AG04450 (cell line): ENCODE measurements around the gene KCTD7. TPM values are rescaled to one million over a fixed set of nuclear protein-coding genes. Genes with fewer than 3 reads are reported as not detected.
"Not testable (repeated sequence)": the region's sequence is repeated elsewhere in the genome, so short reads cannot be mapped to it uniquely, and the experiment has no call there.

Experiments
- CTCF ChIA-PET: fragments of 300-600, 350-600 bp; formaldehyde crosslinking; extraction: SDS; loops from one replicate; lab custom pipeline; 2022; ENCODE audit warnings: antibody characterized with exemption, inconsistent platforms; lab: Charles Lee
- POLR2A ChIA-PET: fragments of 350-600 bp; formaldehyde crosslinking; extraction: SDS; loops from one replicate; lab custom pipeline; 2021; ENCODE audit warnings: antibody characterized with exemption, inconsistent platforms; lab: Yijun Ruan, JAX
- DNase-seq: peaks from one replicate; pipeline ENCODE4 v3.0.0-alpha.2; 2011; ENCODE audit warnings: low read depth, low spot score
- H3K27ac ChIP-seq: one replicate; pipeline ENCODE4 v1.5.1; 2012; ENCODE audit warnings: low read depth, low read length, control low read depth
- H3K27me3 ChIP-seq: one replicate; pipeline ENCODE4 v1.6.0; 2012; ENCODE audit warnings: low read length; ENCODE audit not compliant: control insufficient read depth, insufficient read depth
- H3K4me3 ChIP-seq: 2 replicates; pipeline ENCODE4 v1.5.1; 2011; ENCODE audit warnings: mild to moderate bottlenecking, low read depth, low read length, control low read depth
- H3K9me3 ChIP-seq: 2 replicates; pipeline ENCODE4 v1.5.1; 2012; ENCODE audit warnings: low read length; ENCODE audit not compliant: control insufficient read depth, insufficient read depth
- CTCF ChIP-seq: IDR thresholded peaks from 2 replicates; pipeline ENCODE4 v1.5.1; 2011; ENCODE audit warnings: low read depth, low read length, control low read depth, inconsistent platforms
- polyA minus RNA-seq: library from RNA; depleted of rRNA, polyadenylated mRNA; stranded (reverse); fragments of >200 nt; gene quantifications from 2 replicates; pipeline ENCODE4 v1.2.3, GENCODE V29; 2011; rRNA and poly(A)+ RNA removed
- polyA plus RNA-seq: library from polyadenylated mRNA; depleted of rRNA; stranded (reverse); fragments of >200 nt; gene quantifications from 2 replicates; pipeline ENCODE4 v1.2.3, GENCODE V29; 2011; rRNA removed

KCTD7 gene
- polyA plus RNA-seq (14.7 and 14.8 TPM in 2 replicates), polyA minus RNA-seq (13.4 and 17.1 TPM in 2 replicates)

- Histone ChIP-seq H3K27me3 (no peaks in the 10 kb centered on the region), H3K27ac (peak within 1 kb of the TSS; percentile 95), H3K9me3 (no peaks in the 10 kb centered on the region), H3K4me3 (peak within 1 kb of the TSS; percentile 89)
- ChIA-PET POLR2A (interaction anchor here (0.6 to 1.5 kb wide), 6 partner anchors 9 to 514 kb away, joined by 3 to 17 read pairs (median 3); partner anchors contain the start of gene CRCP), CTCF (interaction anchor here (0.6 kb wide), 1 partner anchor 572 kb away, joined by 4 read pairs; no protein-coding TSS in a partner anchor)
- TF ChIP-seq CTCF: no peak
- peak; percentile 96 for DNase-seq
Measured at GRCh38 chr7:66628361-66629221, at the start of gene KCTD7. TSS of gene KCTD7 (plus strand) at chr7:66628881. CDS start at chr7:66629065, 184 bp downstream.

- H3K27me3 ChIP-seq, POLR2A ChIA-PET, H3K9me3 ChIP-seq, DNase-seq, H3K4me3 ChIP-seq, H3K27ac ChIP-seq: not testable (repeated sequence)
- CTCF ChIA-PET: interaction anchor here (1.2 kb wide), 1 partner anchor 21 kb away, joined by 5 read pairs; no protein-coding TSS in a partner anchor
Measured at GRCh38 chr7:66580380-66580779, 48.3 kb upstream of the KCTD7 start.

GRCh38 chr7:66582816-66583489, 45.7 kb upstream of the KCTD7 start:
- DNase-seq, H3K27me3 ChIP-seq, H3K27ac ChIP-seq, POLR2A ChIA-PET, H3K9me3 ChIP-seq, H3K4me3 ChIP-seq, CTCF ChIA-PET: not testable (repeated sequence)

- ChIA-PET POLR2A (no interaction called here), CTCF (no interaction called here)
- Histone ChIP-seq H3K4me3 (no peak overlapping the region), H3K9me3 (no peaks in the 10 kb centered on the region), H3K27ac (no peak overlapping the region), H3K27me3 (no peaks in the 10 kb centered on the region)
- no peak for TF ChIP-seq CTCF
- DNase-seq: no peak
Measured at GRCh38 chr7:66583490-66584110, 45.1 kb upstream of the KCTD7 start.

GRCh38 chr7:66586181-66586580, 42.5 kb upstream of the KCTD7 start:
- no peak for DNase-seq
- Histone ChIP-seq H3K4me3 (no peak overlapping the region), H3K27me3 (no peaks in the 10 kb centered on the region), H3K9me3 (no peaks in the 10 kb centered on the region), H3K27ac (no peak overlapping the region)
- TF ChIP-seq CTCF: no peak
- CTCF ChIA-PET: no interaction called here
- POLR2A ChIA-PET: no interaction called here

GRCh38 chr7:66588226-66588625, 40.5 kb upstream of the KCTD7 start:
- H3K27me3 ChIP-seq, CTCF ChIA-PET, POLR2A ChIA-PET, H3K9me3 ChIP-seq, H3K4me3 ChIP-seq, DNase-seq, H3K27ac ChIP-seq: not testable (repeated sequence)

- CTCF ChIA-PET, H3K27me3 ChIP-seq, H3K4me3 ChIP-seq, POLR2A ChIA-PET, H3K9me3 ChIP-seq, H3K27ac ChIP-seq, DNase-seq: not testable (repeated sequence)
Measured at GRCh38 chr7:66588856-66589570, 39.7 kb upstream of the KCTD7 start.
